ENCODE results near the gene DDX3X.
"Not testable (repeated sequence)": the region's sequence is repeated elsewhere in the genome, so short reads cannot be mapped to it uniquely, and the experiment has no call there.

Gene DDX3X

GRCh38 chrX:41369152-41369551 is 35.2 kb downstream of the DDX3X start:
- no peak for DNase-seq

- DNase-seq = not testable (repeated sequence)
Observed at GRCh38 chrX:41371575-41371974, 37.6 kb downstream of the DDX3X start.

- DNase-seq = no peak
Observed at GRCh38 chrX:41373989-41374606, 40.1 kb downstream of the DDX3X start.

GRCh38 chrX:41377624-41378023 is 43.7 kb downstream of the DDX3X start:
- no peak for DNase-seq

GRCh38 chrX:41381685-41382084 is 47.7 kb downstream of the DDX3X start:
- DNase-seq = no peak

GRCh38 chrX:41382714-41383645 is 49.0 kb downstream of the DDX3X start:
- DNase-seq = no peak

GRCh38 chrX:41384051-41384705 is 50.2 kb downstream of the DDX3X start:
- no peak for DNase-seq

- no peak for DNase-seq
Observed at GRCh38 chrX:41386222-41386990, 52.4 kb downstream of the DDX3X start.

- no peak for DNase-seq
Observed at GRCh38 chrX:41388543-41388942, 54.6 kb downstream of the DDX3X start.

- DNase-seq = no peak
Observed at GRCh38 chrX:41389311-41389888, 55.4 kb downstream of the DDX3X start.

GRCh38 chrX:41390576-41390975 is 56.6 kb downstream of the DDX3X start:
- DNase-seq = not testable (repeated sequence)

- no peak for DNase-seq
Observed at GRCh38 chrX:41391606-41392005, 57.6 kb downstream of the DDX3X start.

GRCh38 chrX:41394293-41394692 is 60.3 kb downstream of the DDX3X start:
- DNase-seq = no peak

GRCh38 chrX:41397219-41397618 is 63.3 kb downstream of the DDX3X start:
- DNase-seq = no peak

GRCh38 chrX:41397768-41398167 is 63.8 kb downstream of the DDX3X start:
- no peak for DNase-seq

- DNase-seq = not testable (repeated sequence)
Observed at GRCh38 chrX:41402556-41402955, 68.6 kb downstream of the DDX3X start.

GRCh38 chrX:41405551-41405950 is 71.6 kb downstream of the DDX3X start:
- no peak for DNase-seq

- no peak for DNase-seq
Observed at GRCh38 chrX:41406201-41406600, 72.2 kb downstream of the DDX3X start.

- no peak for DNase-seq
Observed at GRCh38 chrX:41407816-41408215, 73.9 kb downstream of the DDX3X start.

GRCh38 chrX:41408576-41408975 is 74.6 kb downstream of the DDX3X start:
- no peak for DNase-seq

GRCh38 chrX:41409006-41409405 is 75.0 kb downstream of the DDX3X start:
- no peak for DNase-seq

GRCh38 chrX:41411222-41411621 is 77.3 kb downstream of the DDX3X start:
- DNase-seq = not testable (repeated sequence)

Data from right kidney (tissue), 1 donor.